ENCODE measurements around the gene TECR.

Gene TECR

DNA sequence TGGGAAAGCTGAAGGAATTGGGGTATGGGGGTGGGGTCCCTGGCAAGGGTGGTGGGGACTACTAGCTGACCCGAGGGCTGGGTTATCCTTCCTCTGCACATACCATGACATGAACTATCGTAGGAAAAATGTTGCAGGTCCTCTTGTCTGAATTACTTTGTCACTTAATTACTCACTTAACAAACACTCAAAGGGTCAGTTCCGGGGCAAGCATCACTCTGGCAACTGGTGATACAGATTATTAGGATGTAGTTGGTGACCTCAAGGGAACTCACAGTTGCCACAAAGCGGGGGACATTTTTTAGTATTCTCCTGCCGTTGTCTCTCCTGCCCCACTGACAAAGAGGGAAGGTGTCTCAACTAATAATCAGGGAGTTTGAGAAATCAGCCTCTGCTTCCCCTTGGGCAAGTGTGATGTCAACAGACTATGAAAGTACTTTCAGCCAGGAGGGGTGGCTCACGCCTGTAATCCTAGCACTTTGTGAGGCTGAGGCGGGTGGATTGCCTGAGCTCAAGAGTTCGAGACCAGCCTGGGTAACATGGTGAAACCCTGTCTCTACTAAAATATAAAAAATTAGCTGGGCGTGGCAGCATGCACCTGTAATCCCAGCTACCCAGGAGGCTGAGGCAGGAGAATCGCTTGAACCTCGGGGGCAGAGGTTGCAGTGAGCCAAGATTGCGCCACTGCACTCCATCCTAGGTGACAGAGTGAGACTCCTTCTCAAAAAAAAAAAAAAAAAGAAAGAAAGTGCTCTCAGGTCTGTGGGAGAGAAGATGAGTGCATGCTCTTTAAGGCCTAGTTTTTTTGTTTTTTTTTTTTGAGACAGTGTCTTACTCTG lies 21.5 kb upstream of the TECR start:
- no peak for DNase-seq (ENCODE audit: low spot score)

DNA sequence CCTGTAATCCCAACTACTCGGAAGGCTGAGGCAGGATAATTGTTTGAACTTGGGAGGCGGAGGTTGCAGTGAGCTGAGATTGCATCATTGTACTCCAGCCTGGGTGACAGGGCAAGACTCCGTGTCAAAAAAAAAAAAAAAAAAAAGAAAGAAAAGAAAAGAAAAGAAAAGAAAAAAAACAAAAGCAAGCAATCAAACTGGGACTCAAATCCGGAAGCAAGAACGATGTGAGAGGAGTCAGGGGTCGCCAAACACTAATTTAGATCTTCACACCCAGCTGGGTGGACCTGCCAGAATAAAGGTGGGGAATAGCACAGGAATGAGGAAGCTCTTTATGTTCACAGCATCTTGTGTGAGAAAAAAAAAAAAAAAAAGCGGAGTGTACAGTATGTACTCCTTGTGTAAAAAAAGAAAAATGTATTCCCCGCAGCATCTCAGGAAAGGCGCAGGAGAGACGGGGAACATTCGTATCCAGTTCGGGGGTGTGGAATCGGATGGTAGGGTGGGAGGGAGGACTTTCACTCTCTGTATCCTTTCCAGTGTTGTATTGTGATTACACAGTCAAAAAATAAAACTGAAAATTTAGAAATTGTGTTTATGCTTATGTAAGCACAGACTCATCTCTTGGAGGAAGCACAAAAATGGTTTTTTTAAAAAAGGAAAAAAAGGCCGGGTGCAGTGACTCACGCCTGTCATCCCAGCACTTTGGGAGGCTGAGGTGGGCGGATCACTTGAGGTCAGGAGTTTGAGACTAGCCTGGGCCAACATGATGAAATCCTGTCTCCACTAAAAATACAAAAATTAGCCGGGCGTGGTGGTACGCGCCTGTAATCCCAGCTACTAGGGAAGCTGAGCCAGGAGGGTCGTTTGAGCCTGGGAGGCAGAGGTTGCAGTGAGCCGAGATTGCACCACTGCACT lies 18.8 kb upstream of the TECR start:
- no peak for DNase-seq (ENCODE audit: low spot score)

DNA sequence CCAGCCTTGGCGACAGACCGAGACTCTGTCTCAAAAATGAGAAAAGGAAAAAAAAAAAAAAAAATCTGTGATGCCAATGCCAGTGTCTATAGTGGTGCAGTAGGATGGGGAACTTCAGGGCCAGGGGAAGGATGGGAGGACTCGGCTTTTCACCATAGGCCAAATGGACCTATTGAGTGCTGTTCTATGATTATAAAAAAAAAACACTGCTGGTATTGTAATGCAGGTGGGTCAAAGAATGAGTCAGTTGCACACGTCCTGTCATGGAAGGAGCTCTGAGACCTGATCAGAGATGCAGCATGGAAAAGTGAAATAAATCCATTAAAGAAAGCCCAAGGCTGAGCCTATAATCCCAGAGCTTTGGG lies 18.2 kb upstream of the TECR start:
- no peak for DNase-seq (ENCODE audit: low spot score)

DNA sequence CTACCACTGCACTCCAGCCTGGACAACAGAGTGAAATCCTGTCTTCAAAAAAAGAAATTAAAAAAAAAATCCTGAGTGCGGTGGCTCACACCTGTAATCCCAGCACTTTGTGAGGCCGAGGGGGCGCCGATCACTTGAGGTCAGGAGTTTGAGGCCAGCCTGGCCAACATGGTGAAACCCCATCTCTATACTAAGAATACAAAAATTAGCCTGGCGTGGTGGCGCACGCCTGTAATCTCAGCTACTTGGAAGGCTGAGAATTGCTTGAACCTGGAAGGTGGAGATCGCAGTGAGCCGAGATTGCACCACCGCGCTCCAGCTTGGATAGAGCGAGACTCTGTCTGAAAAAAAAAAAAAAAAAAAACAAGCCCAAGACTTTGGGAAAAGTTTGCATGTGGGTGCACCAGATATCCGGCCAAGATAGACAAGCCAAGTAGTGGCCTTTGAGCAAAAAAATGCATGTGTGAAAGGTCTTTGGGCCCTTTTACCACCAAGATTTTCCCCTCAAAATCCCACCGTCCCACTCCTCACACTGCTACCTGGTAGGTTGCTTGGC lies 16.9 kb upstream of the TECR start:
- no peak for DNase-seq (ENCODE audit: low spot score)

DNA sequence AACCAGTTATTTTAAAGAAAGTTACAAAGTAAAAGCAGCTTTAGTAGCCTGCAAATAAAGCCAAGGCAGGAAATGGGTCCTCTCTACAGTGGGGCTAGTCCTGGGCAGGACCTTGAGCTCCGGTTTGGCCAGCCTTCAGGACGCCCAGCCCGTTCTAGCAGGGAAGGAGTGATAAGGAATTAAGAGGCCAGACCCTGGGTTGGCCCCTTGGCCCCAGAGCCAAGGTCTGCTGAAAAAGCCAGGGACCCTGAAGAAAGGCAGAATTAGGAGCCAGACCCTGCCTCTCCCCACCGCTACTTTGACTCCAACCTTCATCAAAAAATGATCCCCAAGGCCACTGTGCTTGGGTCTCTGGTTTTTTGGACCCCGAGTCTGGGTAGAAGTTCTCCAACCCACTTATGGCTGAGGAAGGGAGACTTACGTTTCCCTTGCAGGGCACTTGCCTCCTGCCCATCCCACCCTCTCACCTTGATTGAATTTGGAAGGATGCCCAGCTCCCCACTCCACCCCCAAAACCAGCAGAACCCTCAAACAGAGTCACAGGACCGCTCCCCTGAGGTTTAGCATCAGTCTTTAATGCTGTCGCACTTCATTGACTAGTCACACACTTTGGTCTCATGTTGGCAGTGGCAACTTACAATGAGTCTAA lies 15.1 kb upstream of the TECR start:
- DNase-seq (ENCODE audit: low spot score) = no peak

DNA sequence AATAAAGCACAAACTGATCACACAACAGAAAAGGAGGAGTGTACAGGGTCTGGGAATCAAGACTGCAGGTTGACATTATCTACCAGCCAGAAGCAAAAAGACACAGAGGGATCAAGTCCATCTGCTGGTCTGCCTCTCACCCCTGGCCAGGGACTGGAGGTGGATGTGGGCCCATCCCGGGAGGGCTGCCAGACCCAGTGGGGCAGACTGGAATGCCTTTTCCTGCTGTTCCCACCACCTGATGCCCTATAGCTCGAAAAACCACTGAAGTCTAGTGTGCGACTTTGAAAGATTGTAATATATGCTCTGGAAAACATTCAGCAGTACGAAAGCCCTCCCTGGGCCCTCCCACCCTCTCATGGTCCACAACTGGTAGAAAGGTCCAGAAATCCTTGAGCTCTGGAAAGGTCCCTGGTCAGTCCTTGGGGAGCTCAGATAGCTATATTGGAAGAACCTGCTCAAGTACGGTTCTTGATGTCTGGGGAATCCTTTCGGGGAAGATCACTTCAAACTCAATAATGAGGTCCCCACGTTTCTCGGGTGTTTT lies 13.8 kb upstream of the TECR start:
- DNase-seq (ENCODE audit: low spot score) = no peak

DNA sequence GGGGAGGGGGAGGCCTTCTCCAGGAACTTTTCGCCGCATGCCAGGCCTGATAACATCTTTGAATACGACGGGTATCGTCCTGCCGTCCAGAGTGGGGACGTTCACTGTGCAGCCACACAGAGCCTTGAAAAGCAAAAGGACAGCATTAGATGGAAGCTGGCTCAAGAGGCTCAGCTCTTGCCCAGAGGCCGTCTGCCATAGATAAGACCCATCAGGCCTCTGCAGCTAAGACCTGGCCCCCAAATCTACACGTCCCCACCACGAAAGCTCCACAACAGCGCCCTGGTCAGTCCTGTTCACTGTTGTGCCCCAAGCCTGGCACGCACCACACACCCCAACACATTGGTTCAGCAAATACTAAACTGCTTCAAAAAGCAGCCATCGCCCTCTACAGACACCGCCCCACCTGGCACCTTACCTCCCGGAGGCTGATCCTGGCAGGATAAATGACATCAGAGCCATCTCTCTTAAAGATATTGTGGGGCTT lies 13.3 kb upstream of the TECR start:
- DNase-seq (ENCODE audit: low spot score) = no peak

DNA sequence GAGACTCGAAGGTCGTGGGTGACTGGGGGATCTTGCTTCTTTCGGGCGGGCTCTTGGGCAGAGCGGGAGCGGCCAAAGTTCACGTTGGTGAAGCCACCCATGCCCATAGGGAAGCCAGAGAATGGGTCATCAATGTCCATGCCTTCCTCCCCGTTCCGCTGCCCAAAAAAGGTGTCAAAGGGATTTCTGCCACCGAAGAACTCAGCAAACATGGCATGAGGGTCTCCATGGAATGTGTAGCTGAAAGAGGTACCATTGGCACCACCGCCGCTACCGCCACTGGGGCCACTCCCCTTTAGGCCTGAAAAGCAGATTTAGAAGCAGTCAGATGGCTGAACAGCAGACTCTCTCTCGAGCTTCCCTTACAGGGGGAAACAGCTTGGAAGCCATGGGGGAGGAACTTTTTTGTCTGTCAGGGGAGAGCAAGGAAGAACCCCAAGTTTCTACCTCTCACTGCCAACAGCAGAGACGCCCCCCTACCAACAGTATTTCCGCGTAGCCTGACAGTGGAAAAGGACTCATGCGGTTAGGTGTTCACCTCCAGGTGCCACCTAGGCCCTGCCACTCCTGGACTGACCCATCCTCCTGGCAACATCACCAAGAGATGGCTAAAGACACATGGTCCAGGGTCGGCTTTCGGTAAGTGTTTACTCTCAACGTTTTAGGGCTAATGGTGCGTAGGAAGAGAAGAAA lies 12.5 kb upstream of the TECR start:
- DNase-seq (ENCODE audit: low spot score) = no peak

DNA sequence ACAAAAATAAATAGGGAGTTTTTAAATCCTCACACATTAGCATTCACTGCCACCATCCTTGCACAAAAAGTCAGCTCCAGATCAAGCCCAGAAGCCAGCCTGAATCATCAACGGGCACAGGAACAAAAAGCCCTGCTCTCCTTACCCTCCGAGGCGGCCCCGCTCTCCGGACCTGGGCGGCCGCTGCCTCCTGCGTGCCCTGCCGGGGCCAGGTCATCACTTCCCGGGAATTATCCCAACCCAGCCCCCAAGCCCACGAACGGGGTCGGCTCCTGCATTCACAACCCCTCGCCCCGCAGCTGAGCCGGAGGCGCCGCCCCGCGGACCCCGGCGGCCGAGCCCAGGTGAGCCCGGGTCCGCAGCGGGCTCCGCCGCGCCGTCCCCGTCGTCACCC lies 12.0 kb upstream of the TECR start:
- no peak for DNase-seq (ENCODE audit: low spot score)

DNA sequence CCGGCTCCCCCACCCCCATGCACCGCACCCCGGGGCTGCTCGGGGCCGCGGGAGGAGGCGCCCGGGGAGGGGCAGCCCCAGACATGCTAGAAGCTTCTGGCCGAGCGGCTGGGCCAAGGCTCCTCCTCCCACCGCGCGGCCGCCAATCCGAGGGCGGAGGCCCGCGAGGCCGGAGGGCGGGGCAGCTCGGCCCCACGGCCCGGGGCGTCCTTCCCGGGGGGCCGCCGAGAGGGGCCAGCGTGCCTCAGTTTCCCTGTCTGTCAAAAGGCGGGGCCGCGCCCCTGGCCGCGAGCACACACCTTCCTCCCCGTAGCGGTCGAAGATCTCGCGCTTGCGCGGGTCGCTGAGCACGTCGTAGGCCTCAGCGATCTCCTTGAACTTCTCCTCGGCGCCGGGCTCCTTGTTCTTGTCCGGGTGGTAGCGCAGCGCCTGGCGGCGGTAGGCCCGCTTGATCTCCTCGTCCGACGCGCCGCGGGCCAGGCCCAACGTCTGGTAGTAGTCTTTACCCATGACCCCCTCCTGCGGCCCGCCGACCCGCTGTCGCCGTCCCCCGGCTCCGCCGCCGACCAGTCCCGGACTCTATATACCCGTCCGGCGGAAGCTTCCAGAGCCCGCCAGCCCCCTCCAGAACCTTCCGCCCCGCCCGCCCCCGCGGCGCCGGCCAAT lies 11.4 kb upstream of the TECR start, which contains the start of gene DNAJB1:
Gene DNAJB1, minus strand, starts transcription at position 558 of the 666 bp plus-strand sequence. Its CDS starts 48 bp downstream, at position 510.
- DNase-seq (ENCODE audit: low spot score) = peak; percentile 71

DNA sequence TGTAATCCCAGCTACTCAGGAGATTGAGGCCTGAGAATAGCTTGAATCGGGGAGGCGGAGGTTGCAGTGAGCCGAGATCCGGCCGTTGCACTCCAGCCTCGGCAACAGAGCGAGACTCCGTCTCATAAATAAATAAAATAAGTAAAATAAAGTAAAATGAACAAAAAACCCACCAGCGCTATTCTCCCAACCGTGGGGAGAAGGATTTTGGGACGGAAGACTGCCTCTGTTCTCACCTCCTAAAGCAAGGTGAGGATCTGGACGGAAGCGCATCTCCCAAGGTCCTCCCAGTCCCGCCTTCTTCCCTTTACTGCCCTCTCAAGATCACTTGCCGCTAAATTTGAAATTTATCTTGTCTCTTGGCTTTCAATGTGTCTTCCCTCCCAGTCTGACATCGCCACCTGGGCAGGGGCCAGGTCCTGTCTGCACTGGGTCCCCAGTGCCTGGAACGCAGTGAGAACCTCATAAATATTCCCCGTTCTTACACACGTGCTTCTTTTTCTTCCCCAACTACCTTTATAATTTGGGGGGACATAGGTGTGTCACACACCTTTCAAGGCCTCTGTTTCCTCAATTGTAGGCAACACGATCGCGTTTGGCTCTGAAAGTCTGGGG lies 10.0 kb upstream of the TECR start:
- DNase-seq (ENCODE audit: low spot score) = no peak

DNA sequence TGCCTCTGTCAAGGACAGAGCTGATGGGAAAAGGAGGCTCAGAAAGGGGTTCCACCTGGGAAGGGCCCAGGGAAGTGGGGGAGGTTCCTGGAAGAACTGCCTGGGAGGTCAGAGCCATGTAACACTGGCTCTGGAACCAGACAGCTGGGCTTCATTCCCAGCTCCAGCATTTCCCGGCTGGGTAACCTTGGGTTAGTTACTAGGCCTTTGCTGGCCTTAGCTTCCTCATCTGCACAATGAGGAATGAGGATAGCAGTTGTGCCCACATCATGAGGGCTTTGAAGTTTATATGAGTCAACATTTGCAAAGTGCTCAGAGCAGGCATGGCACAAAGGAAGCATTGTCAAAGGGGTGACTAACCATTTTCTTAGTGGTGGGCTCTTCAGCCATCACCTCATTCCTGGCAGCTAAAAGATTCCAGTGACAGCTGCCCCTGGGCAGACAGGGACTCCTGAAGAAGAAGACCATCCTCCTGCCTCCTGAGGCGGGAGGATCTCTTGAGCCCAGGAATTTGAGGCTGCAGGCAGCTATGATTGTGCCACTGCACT lies 9.5 kb upstream of the TECR start:
- DNase-seq (ENCODE audit: low spot score) = no peak

DNA sequence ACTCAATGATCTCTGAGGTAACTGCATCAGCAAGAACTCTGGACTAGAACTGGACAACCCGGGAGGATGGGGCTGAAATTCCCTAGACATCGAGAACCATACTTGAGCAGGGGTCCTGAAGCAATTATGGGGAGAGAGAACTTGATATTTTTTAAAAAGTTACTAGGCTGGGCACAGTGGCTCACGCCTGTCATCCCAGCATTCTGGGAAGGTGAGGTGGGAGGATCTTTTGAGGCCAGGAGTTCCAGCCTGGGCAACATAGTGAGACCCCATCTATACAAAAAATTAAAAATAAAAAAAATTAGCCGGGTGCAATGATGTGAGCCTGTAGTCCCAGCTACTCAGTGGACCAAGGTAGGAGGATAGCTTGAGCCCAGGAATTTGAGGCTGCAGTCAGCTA lies 8.9 kb upstream of the TECR start:
- no peak for DNase-seq (ENCODE audit: low spot score)

DNA sequence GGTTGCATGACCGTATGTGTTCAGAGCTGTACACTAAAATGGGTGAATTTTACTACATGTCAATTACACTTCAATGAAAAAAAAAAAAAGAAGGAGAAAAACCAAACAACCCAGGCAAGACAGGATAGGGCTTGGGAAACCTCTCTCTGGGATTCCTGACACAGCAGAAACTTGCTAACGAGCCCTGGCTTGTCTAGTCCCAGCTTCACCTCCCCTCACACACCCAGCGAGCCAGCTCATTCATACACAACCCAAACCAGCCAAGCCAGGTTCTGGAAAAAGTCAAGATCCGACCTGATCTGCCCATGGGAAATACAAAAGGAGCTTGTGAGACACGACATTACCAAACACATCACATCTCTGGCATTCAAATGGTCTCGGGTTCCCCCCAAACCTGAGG lies 3.7 kb upstream of the TECR start:
- no peak for DNase-seq (ENCODE audit: low spot score)

DNA sequence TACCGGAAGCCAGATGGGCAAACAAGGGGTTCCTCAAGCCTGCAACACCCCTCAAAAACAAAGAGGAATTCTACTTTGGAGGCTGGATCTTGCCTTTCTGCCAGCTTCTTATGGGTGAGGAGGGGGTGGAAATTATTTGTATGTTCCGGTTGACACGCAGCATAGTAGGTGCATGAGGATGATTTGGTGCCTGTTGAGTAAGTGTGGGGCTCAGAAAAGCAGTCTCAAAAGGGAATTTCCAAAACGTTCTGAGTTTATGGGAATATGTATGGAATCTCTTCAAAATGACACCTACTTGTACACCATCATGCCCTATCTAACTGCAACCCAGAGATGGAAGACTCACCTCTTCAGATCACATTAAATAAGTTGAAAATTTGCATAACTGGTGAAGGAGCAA lies 3.0 kb upstream of the TECR start:
- no peak for DNase-seq (ENCODE audit: low spot score)

DNA sequence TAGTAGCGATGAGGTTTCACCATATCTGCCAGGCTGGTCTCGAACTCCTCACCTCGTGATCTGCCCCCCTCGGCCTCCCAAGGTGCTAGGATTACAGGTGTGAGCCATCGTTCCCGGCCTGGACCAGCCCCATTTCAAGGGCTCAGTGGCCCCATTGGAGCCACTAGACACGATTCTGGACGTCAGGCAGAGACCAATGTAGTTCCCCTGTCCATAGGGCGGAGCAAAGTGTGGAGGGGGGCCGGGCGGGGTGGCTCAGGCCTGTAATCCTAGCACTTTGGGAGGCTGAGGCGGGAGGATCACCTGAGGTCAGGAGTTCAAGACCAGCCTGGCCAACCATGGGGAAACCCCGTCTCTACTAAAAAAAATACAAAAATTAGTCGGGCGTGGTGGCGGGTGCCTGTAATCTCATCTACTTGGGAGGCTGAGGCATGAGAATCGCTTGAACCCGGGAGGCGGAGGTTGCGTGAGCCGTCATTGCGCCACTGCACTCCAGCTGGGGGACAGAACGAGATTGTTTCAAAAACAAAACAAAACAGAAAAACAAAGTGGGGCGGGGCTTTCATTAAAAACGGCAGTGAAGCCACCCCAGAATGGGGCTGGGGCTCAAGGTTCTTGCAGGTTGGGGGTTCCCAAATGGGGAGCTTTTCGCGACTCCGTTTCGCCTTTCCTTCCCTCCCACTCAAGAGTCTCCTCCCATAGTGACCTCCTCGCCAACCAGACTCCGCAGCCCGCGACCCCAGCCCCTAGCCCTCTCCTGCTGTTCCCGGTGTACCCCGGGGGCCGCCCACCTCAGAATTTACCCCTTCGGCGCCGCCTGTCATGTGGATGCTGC lies 758 bp upstream of the TECR start:
- no peak for DNase-seq (ENCODE audit: low spot score)

DNA sequence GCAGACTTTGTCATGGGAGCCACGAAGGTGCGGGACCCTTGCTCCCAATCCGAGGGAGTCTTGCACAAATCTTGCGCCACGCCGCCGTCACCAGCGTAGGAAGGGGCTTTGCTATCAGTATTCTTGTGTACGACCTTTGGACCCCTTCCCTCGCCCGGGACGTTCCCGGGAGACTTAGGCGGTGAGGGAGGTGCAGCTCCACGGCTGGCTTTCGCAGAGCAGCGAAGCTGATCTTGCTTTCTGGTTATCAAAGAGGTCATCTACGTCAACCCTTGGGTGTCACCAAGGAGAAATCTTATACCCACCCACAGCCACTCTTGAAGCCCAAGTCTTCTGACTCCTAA lies 583 bp downstream of the TECR start:
- DNase-seq (ENCODE audit: low spot score) = no peak

DNA sequence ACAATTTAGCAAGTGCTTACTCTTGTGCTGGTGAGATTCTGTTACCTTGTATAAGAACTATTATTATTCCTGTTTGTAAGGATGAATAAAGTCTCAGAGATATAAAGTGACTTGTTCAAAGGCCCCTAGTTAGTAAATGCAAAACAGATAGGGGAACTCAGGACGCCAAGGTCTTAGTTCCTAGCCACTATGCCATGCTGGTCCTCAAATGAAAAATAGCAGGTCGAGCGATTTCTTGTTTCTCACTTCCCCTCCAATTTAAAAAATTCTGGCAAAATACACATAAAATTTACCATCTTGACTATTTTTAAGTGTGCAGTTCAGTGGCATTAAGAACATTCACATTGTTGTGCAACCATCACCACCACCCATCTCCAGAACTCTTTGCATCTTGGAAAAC lies 1.1 kb downstream of the TECR start:
- DNase-seq (ENCODE audit: low spot score) = no peak

DNA sequence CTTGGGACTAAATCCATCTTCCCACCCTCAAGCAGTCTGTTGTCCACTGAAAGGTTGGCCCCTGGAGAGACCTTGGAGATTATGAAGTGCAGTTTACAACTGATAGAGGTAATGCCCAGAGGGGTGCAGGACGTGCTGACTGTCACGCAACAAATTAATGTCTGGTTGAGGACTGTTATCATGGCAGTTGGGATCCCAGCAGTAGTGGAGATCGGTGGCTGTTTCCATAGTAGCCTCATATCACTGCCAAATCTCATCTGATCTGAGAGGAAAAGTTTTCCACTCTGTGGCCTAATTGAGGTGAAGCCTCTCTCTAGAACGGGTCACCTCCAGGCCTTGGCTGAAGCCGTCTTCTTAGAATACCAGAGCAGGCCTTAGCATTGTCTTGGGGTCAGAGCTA lies 4.1 kb downstream of the TECR start:
- DNase-seq (ENCODE audit: low spot score) = no peak
